IPS-18a (cell line): ENCODE data around the gene NEAT1.

ENCODE experiments used
- H3K27ac ChIP-seq: one replicate; pipeline ENCODE4 v1.5.1; 2013; ENCODE audit warnings: low read length
- H3K27me3 ChIP-seq: one replicate; pipeline ENCODE4 v1.6.1; 2013; ENCODE audit warnings: mild to moderate bottlenecking, low read length; ENCODE audit not compliant: control insufficient read depth, insufficient read depth
- H3K36me3 ChIP-seq: one replicate; pipeline ENCODE4 v1.6.1; 2013; ENCODE audit warnings: low read depth, low read length; ENCODE audit not compliant: control insufficient read depth
- H3K4me1 ChIP-seq: one replicate; pipeline ENCODE4 v1.6.1; 2013; ENCODE audit warnings: low read depth, low read length; ENCODE audit not compliant: control insufficient read depth
- H3K4me3 ChIP-seq: one replicate; pipeline ENCODE4 v1.5.1; 2013; ENCODE audit warnings: low read length
- H3K9ac ChIP-seq: one replicate; pipeline ENCODE4 v1.6.1; 2013; ENCODE audit warnings: mild to moderate bottlenecking, low read length, moderate library complexity
- H3K9me3 ChIP-seq: one replicate; pipeline ENCODE4 v1.6.1; 2013; ENCODE audit warnings: low read depth, low read length; ENCODE audit not compliant: control insufficient read depth

The NEAT1 gene

DNA sequence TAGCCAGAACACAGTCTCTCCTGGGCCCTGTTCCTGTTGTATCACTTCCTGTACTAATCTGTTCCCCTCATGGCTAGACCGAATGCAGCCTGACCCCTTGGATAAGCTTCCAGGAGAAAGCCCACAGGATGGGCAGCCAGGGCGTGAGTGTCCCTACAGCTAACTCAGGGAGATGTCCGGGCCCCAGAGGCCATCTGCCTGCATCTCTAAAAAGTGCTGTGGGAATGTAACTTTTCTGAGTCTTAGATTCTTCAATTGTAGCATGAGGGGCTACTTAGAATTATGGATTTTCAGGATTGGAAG lies 68.5 kb downstream of the NEAT1 start:
- Histone ChIP-seq H3K4me3 (no peak overlapping the region), H3K27me3 (no peaks in the 10 kb centered on the region), H3K36me3 (no peaks in the 10 kb centered on the region), H3K9me3 (no peaks in the 10 kb centered on the region), H3K4me1 (peaks cover 74% of the 10 kb centered on the region), H3K9ac (no peak overlapping the region), H3K27ac (no peak overlapping the region)

DNA sequence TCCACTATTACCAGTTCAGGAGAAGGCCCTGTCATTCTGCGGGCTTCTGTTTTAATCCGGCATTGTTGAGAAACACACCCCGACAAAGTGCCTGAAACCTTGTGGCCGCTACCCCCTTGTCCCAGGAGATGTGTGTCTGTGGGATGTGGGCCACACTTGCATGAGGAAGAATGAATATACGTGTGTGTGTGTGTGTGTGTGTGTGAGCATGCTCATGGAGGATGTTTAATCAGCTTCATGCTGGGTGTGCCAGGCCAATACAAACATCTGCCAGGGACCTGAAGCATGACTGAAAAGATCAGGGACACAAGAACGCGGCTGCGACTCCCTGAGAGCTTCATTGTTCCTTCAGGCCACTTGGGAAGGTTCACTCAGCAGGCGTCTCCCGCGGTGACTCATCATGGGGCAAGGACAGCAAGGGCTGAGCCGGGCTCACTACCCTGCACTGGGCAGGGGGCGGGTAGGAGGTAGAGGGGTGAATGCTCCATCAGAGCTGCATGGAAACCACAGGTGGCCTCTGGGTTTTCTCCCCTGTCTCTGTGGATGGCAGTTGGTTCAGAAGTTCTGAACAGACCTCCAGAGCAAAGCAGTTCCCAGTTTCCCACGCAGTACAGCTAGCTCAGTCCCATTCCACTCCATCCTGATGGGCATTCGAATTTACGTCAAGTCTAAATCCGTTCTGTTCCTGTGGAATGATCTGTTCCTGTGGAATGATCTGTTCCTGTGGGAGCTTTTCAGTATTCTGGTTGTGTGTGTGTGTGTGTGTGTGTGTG lies 69.2 kb downstream of the NEAT1 start:
- Histone ChIP-seq H3K27ac (no peak overlapping the region), H3K9ac (no peak overlapping the region), H3K36me3 (no peaks in the 10 kb centered on the region), H3K9me3 (no peaks in the 10 kb centered on the region), H3K4me1 (peaks cover 74% of the 10 kb centered on the region), H3K4me3 (peak overlapping the region; percentile 22), H3K27me3 (no peaks in the 10 kb centered on the region)

DNA sequence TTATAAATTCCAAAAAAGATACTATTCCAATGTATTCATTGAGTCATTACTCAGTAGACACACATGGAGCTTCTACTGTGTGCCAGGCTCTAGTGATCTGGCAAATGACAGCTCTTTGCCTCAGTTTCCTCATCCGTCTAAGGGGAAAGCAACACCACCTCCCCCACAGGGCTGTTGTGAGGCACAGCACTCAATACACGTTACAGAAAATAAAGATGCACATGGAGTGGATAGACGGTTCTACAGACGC lies 69.7 kb downstream of the NEAT1 start:
- peaks cover 73% of the 10 kb centered on the region for H3K4me1 ChIP-seq
- no peak overlapping the region for H3K27ac ChIP-seq
- no peaks in the 10 kb centered on the region for H3K36me3 ChIP-seq
- no peaks in the 10 kb centered on the region for H3K9me3 ChIP-seq
- no peaks in the 10 kb centered on the region for H3K27me3 ChIP-seq
- no peak overlapping the region for H3K9ac ChIP-seq
- H3K4me3 ChIP-seq = no peak overlapping the region

DNA sequence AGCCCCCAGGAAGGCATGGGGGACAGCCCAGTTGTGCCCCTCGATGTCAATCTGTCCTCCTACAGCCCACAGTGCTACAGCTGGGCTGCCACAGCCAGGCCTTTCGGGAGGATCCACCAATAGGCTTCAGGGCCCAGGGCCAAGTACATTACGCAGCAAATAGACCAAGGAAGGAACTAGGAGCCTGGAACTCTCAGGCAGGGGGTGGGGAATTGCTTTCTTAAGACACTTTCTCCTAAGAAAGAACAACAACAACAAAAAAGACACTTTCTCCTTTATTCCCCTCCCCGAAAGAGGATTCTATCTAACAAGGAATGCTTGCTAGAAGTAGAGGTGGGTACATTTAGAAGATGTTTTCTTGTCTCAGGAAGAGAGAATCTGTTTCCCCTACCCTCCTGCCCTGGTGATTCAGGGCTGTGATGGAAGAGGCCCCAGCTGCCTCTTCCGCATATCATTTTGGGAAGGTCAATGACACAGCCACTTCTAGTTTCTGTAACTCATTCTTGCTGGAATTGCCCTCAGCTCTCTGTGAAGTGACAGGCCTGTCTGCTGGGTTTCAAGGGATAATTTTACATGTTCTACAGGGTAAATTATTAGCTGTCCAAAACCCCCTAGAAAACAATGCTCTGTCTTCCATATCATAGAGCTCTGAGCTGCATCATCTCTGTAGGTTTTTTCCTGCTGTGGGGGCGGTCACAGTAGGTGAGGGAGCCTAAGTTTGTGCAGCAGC lies 70.2 kb downstream of the NEAT1 start:
- H3K4me3 ChIP-seq = no peak overlapping the region
- peaks cover 73% of the 10 kb centered on the region for H3K4me1 ChIP-seq
- no peaks in the 10 kb centered on the region for H3K27me3 ChIP-seq
- H3K9me3 ChIP-seq = no peaks in the 10 kb centered on the region
- H3K27ac ChIP-seq = peak overlapping the region; percentile 14
- no peaks in the 10 kb centered on the region for H3K36me3 ChIP-seq
- no peak overlapping the region for H3K9ac ChIP-seq

DNA sequence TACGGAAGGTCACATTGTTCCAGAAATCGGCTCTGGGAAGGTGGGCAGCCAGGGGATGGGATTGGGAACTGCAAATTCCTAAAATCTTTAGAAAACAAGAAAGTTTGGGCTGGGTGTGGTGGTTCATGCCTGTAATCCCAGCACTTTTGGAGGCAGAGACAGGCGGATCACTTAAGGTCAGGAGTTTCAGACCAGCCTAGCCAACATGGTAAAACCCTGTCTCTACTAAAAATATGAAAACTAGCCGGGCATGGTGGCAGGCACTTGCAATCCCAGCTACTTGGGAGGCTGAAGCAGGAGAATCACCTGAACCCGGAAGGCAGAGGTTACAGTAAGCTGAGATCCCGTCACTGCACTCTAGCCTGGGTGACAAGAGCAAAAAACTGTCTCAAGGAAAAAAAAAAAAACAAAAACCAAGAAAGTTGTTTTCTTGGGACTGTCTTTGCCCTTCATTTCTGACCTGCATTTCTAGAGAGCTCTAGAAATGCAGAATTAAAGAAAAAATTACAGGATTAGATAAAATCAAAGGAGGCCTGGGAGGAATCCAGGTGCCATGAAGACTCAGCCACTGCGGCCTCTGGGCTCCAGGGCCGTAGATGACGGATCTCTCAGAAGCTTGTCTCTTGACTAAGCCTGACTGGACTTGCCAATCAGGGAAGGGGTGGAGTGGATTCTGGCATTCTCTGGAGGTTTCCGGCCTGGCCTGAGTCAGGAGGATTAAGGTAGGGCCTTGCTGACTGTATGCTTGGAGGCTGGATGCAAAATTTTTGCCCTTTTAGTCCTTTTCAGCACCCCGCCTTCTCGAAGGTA lies 71.0 kb downstream of the NEAT1 start:
- Histone ChIP-seq H3K27me3 (no peaks in the 10 kb centered on the region), H3K9ac (no peak overlapping the region), H3K27ac (no peak overlapping the region), H3K9me3 (no peaks in the 10 kb centered on the region), H3K36me3 (no peaks in the 10 kb centered on the region), H3K4me1 (peaks cover 73% of the 10 kb centered on the region), H3K4me3 (no peak overlapping the region)
